Measurements from ENCODE around the gene ASPDH.

The ASPDH gene

GRCh38 chr19:50510121-50510670, 3.5 kb downstream of the ASPDH start:
- H3K4me3 ChIP-seq (ENCODE audit: low read length) = peak overlapping the region; percentile 63
- H3K36me3 ChIP-seq (ENCODE audit: control insufficient read depth, low read depth, low read length) = no peaks in the 10 kb centered on the region
- H3K4me1 ChIP-seq (ENCODE audit: control insufficient read depth, low read depth, low read length) = no peaks in the 10 kb centered on the region
- H3K27ac ChIP-seq (ENCODE audit: low read length) = no peak overlapping the region
- peaks cover 20% of the 10 kb centered on the region for H3K27me3 ChIP-seq (ENCODE audit: control insufficient read depth, insufficient read depth, low read length)
- H3K9me3 ChIP-seq (ENCODE audit: control insufficient read depth, low read depth, low read length) = no peaks in the 10 kb centered on the region
- peak overlapping the region; percentile 53 for H3K9ac ChIP-seq (ENCODE audit: low read length)

- no peaks in the 10 kb centered on the region for H3K4me1 ChIP-seq (ENCODE audit: control insufficient read depth, low read depth, low read length)
- H3K9ac ChIP-seq (ENCODE audit: low read length) = no peak overlapping the region
- no peak overlapping the region for H3K27ac ChIP-seq (ENCODE audit: low read length)
- H3K9me3 ChIP-seq (ENCODE audit: control insufficient read depth, low read depth, low read length) = no peaks in the 10 kb centered on the region
- H3K27me3 ChIP-seq (ENCODE audit: control insufficient read depth, insufficient read depth, low read length) = peaks cover 20% of the 10 kb centered on the region
- H3K4me3 ChIP-seq (ENCODE audit: low read length) = no peak overlapping the region
- no peaks in the 10 kb centered on the region for H3K36me3 ChIP-seq (ENCODE audit: control insufficient read depth, low read depth, low read length)
Measured at GRCh38 chr19:50509366-50509765, 4.3 kb downstream of the ASPDH start.

GRCh38 chr19:50508843-50509190, 4.9 kb downstream of the ASPDH start:
- no peaks in the 10 kb centered on the region for H3K4me1 ChIP-seq (ENCODE audit: control insufficient read depth, low read depth, low read length)
- no peaks in the 10 kb centered on the region for H3K36me3 ChIP-seq (ENCODE audit: control insufficient read depth, low read depth, low read length)
- no peak overlapping the region for H3K9ac ChIP-seq (ENCODE audit: low read length)
- no peaks in the 10 kb centered on the region for H3K9me3 ChIP-seq (ENCODE audit: control insufficient read depth, low read depth, low read length)
- H3K4me3 ChIP-seq (ENCODE audit: low read length) = no peak overlapping the region
- no peak overlapping the region for H3K27ac ChIP-seq (ENCODE audit: low read length)
- H3K27me3 ChIP-seq (ENCODE audit: control insufficient read depth, insufficient read depth, low read length) = peaks cover 20% of the 10 kb centered on the region

GRCh38 chr19:50507376-50507775, 6.3 kb downstream of the ASPDH start:
- no peak overlapping the region for H3K27ac ChIP-seq (ENCODE audit: low read length)
- H3K4me3 ChIP-seq (ENCODE audit: low read length) = no peak overlapping the region
- H3K36me3 ChIP-seq (ENCODE audit: control insufficient read depth, low read depth, low read length) = no peaks in the 10 kb centered on the region
- H3K9me3 ChIP-seq (ENCODE audit: control insufficient read depth, low read depth, low read length) = no peaks in the 10 kb centered on the region
- H3K27me3 ChIP-seq (ENCODE audit: control insufficient read depth, insufficient read depth, low read length) = peaks cover 20% of the 10 kb centered on the region
- no peaks in the 10 kb centered on the region for H3K4me1 ChIP-seq (ENCODE audit: control insufficient read depth, low read depth, low read length)
- no peak overlapping the region for H3K9ac ChIP-seq (ENCODE audit: low read length)

- H3K27ac ChIP-seq (ENCODE audit: low read length) = no peak overlapping the region
- H3K4me3 ChIP-seq (ENCODE audit: low read length) = no peak overlapping the region
- peaks cover 20% of the 10 kb centered on the region for H3K27me3 ChIP-seq (ENCODE audit: control insufficient read depth, insufficient read depth, low read length)
- H3K9ac ChIP-seq (ENCODE audit: low read length) = no peak overlapping the region
- H3K36me3 ChIP-seq (ENCODE audit: control insufficient read depth, low read depth, low read length) = no peaks in the 10 kb centered on the region
- H3K9me3 ChIP-seq (ENCODE audit: control insufficient read depth, low read depth, low read length) = no peaks in the 10 kb centered on the region
- no peaks in the 10 kb centered on the region for H3K4me1 ChIP-seq (ENCODE audit: control insufficient read depth, low read depth, low read length)
Measured at GRCh38 chr19:50506700-50507099, 7.0 kb downstream of the ASPDH start.

GRCh38 chr19:50505856-50506611, 7.7 kb downstream of the ASPDH start:
- Histone ChIP-seq H3K4me3 (ENCODE audit: low read length) (no peak overlapping the region), H3K9me3 (ENCODE audit: control insufficient read depth, low read depth, low read length) (no peaks in the 10 kb centered on the region), H3K9ac (ENCODE audit: low read length) (no peak overlapping the region), H3K36me3 (ENCODE audit: control insufficient read depth, low read depth, low read length) (no peaks in the 10 kb centered on the region), H3K27ac (ENCODE audit: low read length) (no peak overlapping the region), H3K4me1 (ENCODE audit: control insufficient read depth, low read depth, low read length) (no peaks in the 10 kb centered on the region), H3K27me3 (ENCODE audit: control insufficient read depth, insufficient read depth, low read length) (peaks cover 24% of the 10 kb centered on the region)

GRCh38 chr19:50501568-50502475, 11.9 kb downstream of the ASPDH start:
- Histone ChIP-seq H3K4me1 (ENCODE audit: control insufficient read depth, low read depth, low read length) (peaks cover 3% of the 10 kb centered on the region), H3K27ac (ENCODE audit: low read length) (no peak overlapping the region), H3K36me3 (ENCODE audit: control insufficient read depth, low read depth, low read length) (no peaks in the 10 kb centered on the region), H3K4me3 (ENCODE audit: low read length) (no peak overlapping the region), H3K9ac (ENCODE audit: low read length) (no peak overlapping the region), H3K9me3 (ENCODE audit: control insufficient read depth, low read depth, low read length) (no peaks in the 10 kb centered on the region), H3K27me3 (ENCODE audit: control insufficient read depth, insufficient read depth, low read length) (peaks cover 43% of the 10 kb centered on the region)

GRCh38 chr19:50501186-50501567, 12.5 kb downstream of the ASPDH start:
- Histone ChIP-seq H3K4me3 (ENCODE audit: low read length) (no peak overlapping the region), H3K27me3 (ENCODE audit: control insufficient read depth, insufficient read depth, low read length) (peaks cover 48% of the 10 kb centered on the region), H3K27ac (ENCODE audit: low read length) (no peak overlapping the region), H3K9me3 (ENCODE audit: control insufficient read depth, low read depth, low read length) (no peaks in the 10 kb centered on the region), H3K36me3 (ENCODE audit: control insufficient read depth, low read depth, low read length) (no peaks in the 10 kb centered on the region), H3K9ac (ENCODE audit: low read length) (no peak overlapping the region), H3K4me1 (ENCODE audit: control insufficient read depth, low read depth, low read length) (peaks cover 3% of the 10 kb centered on the region)

GRCh38 chr19:50500753-50501151, 13.0 kb downstream of the ASPDH start:
- Histone ChIP-seq H3K4me3 (ENCODE audit: low read length) (no peak overlapping the region), H3K36me3 (ENCODE audit: control insufficient read depth, low read depth, low read length) (no peaks in the 10 kb centered on the region), H3K4me1 (ENCODE audit: control insufficient read depth, low read depth, low read length) (peaks cover 3% of the 10 kb centered on the region), H3K27me3 (ENCODE audit: control insufficient read depth, insufficient read depth, low read length) (peaks cover 52% of the 10 kb centered on the region), H3K27ac (ENCODE audit: low read length) (no peak overlapping the region), H3K9ac (ENCODE audit: low read length) (no peak overlapping the region), H3K9me3 (ENCODE audit: control insufficient read depth, low read depth, low read length) (no peaks in the 10 kb centered on the region)

- no peaks in the 10 kb centered on the region for H3K36me3 ChIP-seq (ENCODE audit: control insufficient read depth, low read depth, low read length)
- peaks cover 55% of the 10 kb centered on the region for H3K27me3 ChIP-seq (ENCODE audit: control insufficient read depth, insufficient read depth, low read length)
- no peak overlapping the region for H3K9ac ChIP-seq (ENCODE audit: low read length)
- peaks cover 3% of the 10 kb centered on the region for H3K4me1 ChIP-seq (ENCODE audit: control insufficient read depth, low read depth, low read length)
- H3K27ac ChIP-seq (ENCODE audit: low read length) = no peak overlapping the region
- no peaks in the 10 kb centered on the region for H3K9me3 ChIP-seq (ENCODE audit: control insufficient read depth, low read depth, low read length)
- no peak overlapping the region for H3K4me3 ChIP-seq (ENCODE audit: low read length)
Measured at GRCh38 chr19:50500060-50500752, 13.5 kb downstream of the ASPDH start.
